GM18861 (cell line): ENCODE results near the gene HOMER3.
"Not testable (repeated sequence)": the region's sequence is repeated elsewhere in the genome, so short reads cannot be mapped to it uniquely, and the experiment has no call there.

Experiments
- ATAC-seq: cut with Tn5 transposase; IDR thresholded peaks from one replicate; pipeline ENCODE4 v1.9.1; 2021; ENCODE audit not compliant: unreplicated experiment

Gene HOMER3

GRCh38 chr19:18903156-18904037 is 37.6 kb downstream of the HOMER3 start:
- no peak for ATAC-seq

GRCh38 chr19:18902519-18902918 is 38.5 kb downstream of the HOMER3 start:
- ATAC-seq: not testable (repeated sequence)

- no peak for ATAC-seq
Observed at GRCh38 chr19:18901491-18901890, 39.5 kb downstream of the HOMER3 start.

GRCh38 chr19:18900700-18901481 is 40.1 kb downstream of the HOMER3 start:
- ATAC-seq: no peak

- no peak for ATAC-seq
Observed at GRCh38 chr19:18899624-18900560, 41.1 kb downstream of the HOMER3 start.

- ATAC-seq: no peak
Observed at GRCh38 chr19:18898607-18899408, 42.2 kb downstream of the HOMER3 start.

- no peak for ATAC-seq
Observed at GRCh38 chr19:18898081-18898606, 42.9 kb downstream of the HOMER3 start.

GRCh38 chr19:18897094-18898029 is 43.7 kb downstream of the HOMER3 start:
- no peak for ATAC-seq

GRCh38 chr19:18896421-18896841 is 44.6 kb downstream of the HOMER3 start:
- ATAC-seq: no peak

- no peak for ATAC-seq
Observed at GRCh38 chr19:18895824-18896341, 45.1 kb downstream of the HOMER3 start, which contains the start of gene CERS1. Gene CERS1, minus strand, starts transcription at chr19:18896158. Its CDS starts 86 bp downstream, at chr19:18896072.

- no peak for ATAC-seq
Observed at GRCh38 chr19:18895038-18895823, 45.8 kb downstream of the HOMER3 start.

- ATAC-seq: no peak
Observed at GRCh38 chr19:18894254-18895037, 46.6 kb downstream of the HOMER3 start.

GRCh38 chr19:18893587-18894253 is 47.3 kb downstream of the HOMER3 start:
- no peak for ATAC-seq

- no peak for ATAC-seq
Observed at GRCh38 chr19:18889949-18890745, 50.9 kb downstream of the HOMER3 start.

- no peak for ATAC-seq
Observed at GRCh38 chr19:18886972-18887371, 54.0 kb downstream of the HOMER3 start.
